SK-N-SH (cell line): ENCODE data around the gene MRTFB. TPM values are rescaled to one million over a fixed set of nuclear protein-coding genes. Genes with fewer than 3 reads are reported as not detected.

ENCODE experiments used
- CTCF ChIA-PET: fragments of 300-600, 350-600 bp; formaldehyde crosslinking; extraction: SDS; loops from one replicate; lab custom pipeline; 2021; lab: Yijun Ruan, JAX
- POLR2A ChIA-PET: fragments of 350-600 bp; sonication (Branson Sonifier 250); formaldehyde crosslinking; extraction: SDS; loops from one replicate; lab custom pipeline; 2020; ENCODE audit warnings: antibody characterized with exemption, inconsistent platforms; lab: Yijun Ruan, JAX
- DNase-seq: peaks from one replicate; pipeline ENCODE4 v3.0.0; 2012
- H2AFZ ChIP-seq: fragments of 200-600 bp; sonication (generic); 2 replicates; pipeline ENCODE4 v1.8.1; 2016; ENCODE audit warnings: antibody characterized with exemption, mild to moderate bottlenecking, low read depth
- H3F3A ChIP-seq: fragments of 200-600 bp; sonication (generic); replicated peaks from 2 replicates; pipeline ENCODE3; 2016; ENCODE audit warnings: antibody characterized with exemption, mild to moderate bottlenecking; ENCODE audit not compliant: insufficient read depth
- H3K27ac ChIP-seq, 2 experiments: fragments of 200-500 bp in 1 of 2; fragments of 200-600 bp in 1 of 2; sonication (Bioruptor generic) in 1 of 2; sonication (generic), shearing (Covaris generic) in 1 of 2; 2 replicates each; pipeline versions ENCODE4 v1.5.1 to v1.6.1; 2014 to 2016; ENCODE audit warnings: low read depth in 2 of 2, inconsistent platforms in 1 of 2, low read length in 1 of 2, mild to moderate bottlenecking in 1 of 2, mixed read lengths in 1 of 2
- H3K27me3 ChIP-seq: fragments of 200-600 bp; sonication (generic), shearing (Covaris generic); 2 replicates; pipeline ENCODE4 v1.6.1; 2016; ENCODE audit warnings: mixed run types; ENCODE audit not compliant: insufficient read depth
- H3K36me3 ChIP-seq, 2 experiments: fragments of 200-500 bp in 1 of 2; fragments of 200-600 bp in 1 of 2; sonication (Bioruptor generic) in 1 of 2; sonication (generic) in 1 of 2; replicated peaks in 1 of 2; 2 replicates each; pipeline versions ENCODE3 to v1.5.1; 2014 to 2016; ENCODE audit warnings: low read length in 1 of 2, mild to moderate bottlenecking in 1 of 2; ENCODE audit not compliant: insufficient read depth in 2 of 2, control insufficient read depth in 1 of 2
- H3K4me1 ChIP-seq, 2 experiments: fragments of 200-500 bp in 1 of 2; fragments of 200-600 bp in 1 of 2; sonication (Bioruptor generic) in 1 of 2; sonication (generic), shearing (Covaris generic) in 1 of 2; 2 replicates each; pipeline versions ENCODE4 v1.5.1 to v1.6.1; 2014 to 2016; ENCODE audit warnings: low read depth in 1 of 2, low read length in 1 of 2, mixed run types in 1 of 2; ENCODE audit not compliant: insufficient read depth in 2 of 2, control insufficient read depth in 1 of 2
- H3K4me2 ChIP-seq: fragments of 200-600 bp; sonication (generic), shearing (Covaris generic); 2 replicates; pipeline ENCODE4 v1.6.1; 2017; ENCODE audit warnings: mixed run types
- H3K4me3 ChIP-seq, 2 experiments: fragments of 200-500 bp in 1 of 2; fragments of 200-600 bp in 1 of 2; sonication (Bioruptor generic) in 1 of 2; sonication (generic), shearing (Covaris generic) in 1 of 2; 2 replicates each; pipeline versions ENCODE4 v1.5.1 to v1.8.1; 2014 to 2016; ENCODE audit warnings: low read depth in 2 of 2, inconsistent platforms in 1 of 2, low read length in 1 of 2, mild to moderate bottlenecking in 1 of 2, mixed read lengths in 1 of 2, moderate library complexity in 1 of 2
- H3K79me2 ChIP-seq: fragments of 200-600 bp; sonication (generic); 2 replicates; pipeline ENCODE4 v1.8.1; 2017; ENCODE audit warnings: mild to moderate bottlenecking; ENCODE audit not compliant: insufficient read depth
- H3K9ac ChIP-seq: fragments of 200-600 bp; sonication (generic); 2 replicates; pipeline ENCODE4 v1.6.1; 2017; ENCODE audit warnings: mixed run types
- H3K9me2 ChIP-seq: fragments of 200-600 bp; sonication (generic); 2 replicates; pipeline ENCODE4 v1.6.1; 2017; ENCODE audit warnings: mixed run types
- H3K9me3 ChIP-seq: fragments of 200-600 bp; sonication (generic); 2 replicates; pipeline ENCODE4 v1.6.1; 2017; ENCODE audit warnings: mixed run types, mild to moderate bottlenecking, moderate library complexity
- H4K20me1 ChIP-seq: fragments of 200-600 bp; sonication (generic); 2 replicates; pipeline ENCODE4 v1.6.1; 2017; ENCODE audit warnings: mild to moderate bottlenecking, mixed run types; ENCODE audit not compliant: insufficient read depth
- CTCF ChIP-seq: fragments of 200-600 bp; sonication (generic); IDR thresholded peaks from 2 replicates; pipeline ENCODE4 v1.6.1; 2017; ENCODE audit warnings: antibody characterized with exemption, mild to moderate bottlenecking, moderate library complexity
- ELF1 ChIP-seq: IDR thresholded peaks from 2 replicates; pipeline ENCODE4 v1.4.0; 2012
- EP300 ChIP-seq, 2 experiments: IDR thresholded peaks; 2 replicates each; pipeline versions ENCODE4 v1.4.0 to v1.6.1; 2012; ENCODE audit warnings: borderline replicate concordance in 1 of 2, low read depth in 1 of 2, low read length in 1 of 2
- FOSL2 ChIP-seq: IDR thresholded peaks from 2 replicates; pipeline ENCODE4 v1.4.0; 2012; ENCODE audit warnings: low read depth, mild to moderate bottlenecking, moderate library complexity, borderline replicate concordance
- FOXJ3 ChIP-seq: sonication (generic); formaldehyde crosslinking; IDR thresholded peaks from 2 replicates; pipeline ENCODE4 v1.5.1; 2020; ENCODE audit warnings: mild to moderate bottlenecking, missing genetic modification reagents
- FOXM1 ChIP-seq: IDR thresholded peaks from 2 replicates; pipeline ENCODE4 v1.4.0; 2012; ENCODE audit warnings: low read depth, mild to moderate bottlenecking
- GATA2 ChIP-seq: sonication (generic); formaldehyde crosslinking; IDR thresholded peaks from 2 replicates; pipeline ENCODE4 v1.5.0; 2020; ENCODE audit warnings: mild to moderate bottlenecking, missing genetic modification reagents
- IRF3 ChIP-seq: fragments of 150-350 bp; IDR thresholded peaks from 2 replicates; pipeline ENCODE4 v1.6.1; 2016; ENCODE audit warnings: mild to moderate bottlenecking, low read depth, low read length
- MXI1 ChIP-seq: IDR thresholded peaks from 2 replicates; pipeline ENCODE4 v1.6.1; 2012; ENCODE audit warnings: mild to moderate bottlenecking, low read depth, low read length, improper control_type of control experiment
- NFIC ChIP-seq: IDR thresholded peaks from 2 replicates; pipeline ENCODE4 v1.4.0; 2012; ENCODE audit warnings: borderline replicate concordance
- POLR2AphosphoS5 ChIP-seq: IDR thresholded peaks from 2 replicates; pipeline ENCODE4 v1.6.1; 2012; ENCODE audit warnings: low read depth, low read length
- RFX5 ChIP-seq: IDR thresholded peaks from 2 replicates; pipeline ENCODE4 v1.6.1; 2012; ENCODE audit warnings: mild to moderate bottlenecking, improper control_type of control experiment, low read length
- RXRA ChIP-seq: IDR thresholded peaks from 2 replicates; pipeline ENCODE4 v1.4.0; 2012; ENCODE audit warnings: low read depth, mild to moderate bottlenecking, borderline replicate concordance
- TCF12 ChIP-seq: IDR thresholded peaks from 2 replicates; pipeline ENCODE4 v1.4.0; 2012
- TEAD4 ChIP-seq: IDR thresholded peaks from 2 replicates; pipeline ENCODE4 v1.4.0; 2012; ENCODE audit warnings: mild to moderate bottlenecking, borderline replicate concordance; ENCODE audit not compliant: insufficient read depth
- WGBS: methylation state at CpG from one replicate; pipeline ENCODE4 v1.1.6; 2017; ENCODE audit warnings: low lambda C conversion rate; 5-methylcytosine and 5-hydroxymethylcytosine counted together
- polyA plus RNA-seq, 3 experiments: library from polyadenylated mRNA; depleted of rRNA; stranded (reverse); fragments of >200 nt; gene quantifications; 2 replicates each; pipeline ENCODE4 v1.2.3, GENCODE V29; 2012
- TF ChIP-seq, protein P1 (sequence below): fragments of 150-350 bp; IDR thresholded peaks from 2 replicates; pipeline ENCODE4 v1.6.1; 2017; ENCODE audit warnings: antibody characterized with exemption, low read length, low read depth, borderline replicate concordance
- TF ChIP-seq, protein P2 (sequence below): IDR thresholded peaks from 2 replicates; pipeline ENCODE4; 2012

Gene MRTFB
- polyA plus RNA-seq, 1 of the 3 experiments (the other 2 are of a cell fraction), result 3.3 TPM

DNA sequence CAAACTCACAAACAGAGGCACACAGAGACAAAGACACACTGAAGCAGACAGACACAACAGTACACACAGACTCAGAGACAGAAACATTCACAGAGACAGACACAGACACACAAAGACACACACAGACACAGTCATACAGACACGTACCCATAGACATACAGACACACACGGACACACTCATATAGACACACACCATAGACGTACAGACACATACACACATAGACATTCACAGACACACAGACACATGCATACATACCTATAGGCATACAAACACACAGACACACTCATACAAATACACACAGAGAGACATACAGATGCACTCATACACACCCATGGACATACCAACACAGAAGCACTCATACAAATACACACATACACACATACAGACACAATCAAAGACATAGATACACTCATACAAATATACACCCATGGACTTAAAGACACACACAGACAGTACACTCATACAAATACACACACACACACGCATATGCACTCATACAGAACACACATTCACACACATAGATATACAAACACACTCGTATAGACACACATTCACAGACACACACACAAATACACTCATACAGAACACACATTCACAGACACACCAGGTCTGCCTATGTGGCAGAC lies 19.9 kb upstream of the MRTFB start:
- WGBS, result 74% methylated on average over 5 of the region's 5 CpGs
- TF ChIP-seq EP300 (IDR thresholded peaks at IDR 0.05; ENCODE audit: borderline replicate concordance in 1 of 2, low read depth in 1 of 2, low read length in 1 of 2) (no peak), MXI1 (no peak), ELF1 (no peak), RFX5 (no peak), FOSL2 (no peak), CTCF (no peak), IRF3 (no peak), TEAD4 (no peak), POLR2AphosphoS5 (no peak), TCF12 (no peak)
- TF ChIP-seq, protein P1, sequence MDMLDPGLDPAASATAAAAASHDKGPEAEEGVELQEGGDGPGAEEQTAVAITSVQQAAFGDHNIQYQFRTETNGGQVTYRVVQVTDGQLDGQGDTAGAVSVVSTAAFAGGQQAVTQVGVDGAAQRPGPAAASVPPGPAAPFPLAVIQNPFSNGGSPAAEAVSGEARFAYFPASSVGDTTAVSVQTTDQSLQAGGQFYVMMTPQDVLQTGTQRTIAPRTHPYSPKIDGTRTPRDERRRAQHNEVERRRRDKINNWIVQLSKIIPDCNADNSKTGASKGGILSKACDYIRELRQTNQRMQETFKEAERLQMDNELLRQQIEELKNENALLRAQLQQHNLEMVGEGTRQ, result no peak
- DNase-seq, result no peak
- H2AFZ ChIP-seq, result no peak overlapping the region
- no peaks in the 10 kb centered on the region for H3K9me2 ChIP-seq
- H3K4me1 ChIP-seq, result no peaks in the 10 kb centered on the region
- H3F3A ChIP-seq, result no peaks in the 10 kb centered on the region
- H3K4me3 ChIP-seq, result no peak overlapping the region
- no peak overlapping the region for H3K4me2 ChIP-seq
- POLR2A ChIA-PET, result no interaction called here
- no peaks in the 10 kb centered on the region for H3K36me3 ChIP-seq
- H3K27me3 ChIP-seq, result no peaks in the 10 kb centered on the region
- no peaks in the 10 kb centered on the region for H3K9me3 ChIP-seq
- H4K20me1 ChIP-seq, result no peaks in the 10 kb centered on the region
- no peak overlapping the region for H3K27ac ChIP-seq
- no peak overlapping the region for H3K9ac ChIP-seq
- CTCF ChIA-PET, result no interaction called here
- no peaks in the 10 kb centered on the region for H3K79me2 ChIP-seq

- CTCF ChIA-PET, result interaction anchor here (0.6 to 1.2 kb wide), 2 partner anchors 10 to 133 kb away, joined by 3 to 4 read pairs; no protein-coding TSS in a partner anchor
These were observed 14.1 kb upstream of the MRTFB start for GRCh38 chr16:14056970-14057369.

More at GRCh38 chr16:14056970-14057369, 14.1 kb upstream of the MRTFB start:
- POLR2A ChIA-PET, result no interaction called here
- TF ChIP-seq IRF3, result no peak
- no peak for TF ChIP-seq NFIC
- TF ChIP-seq FOXJ3 (CRISPR knock-in tag), result no peak
- TF ChIP-seq FOXM1, result no peak
- no peak for TF ChIP-seq GATA2 (CRISPR knock-in tag)
- no peak for TF ChIP-seq FOSL2
- TF ChIP-seq RXRA, result no peak
- TF ChIP-seq, protein P2, sequence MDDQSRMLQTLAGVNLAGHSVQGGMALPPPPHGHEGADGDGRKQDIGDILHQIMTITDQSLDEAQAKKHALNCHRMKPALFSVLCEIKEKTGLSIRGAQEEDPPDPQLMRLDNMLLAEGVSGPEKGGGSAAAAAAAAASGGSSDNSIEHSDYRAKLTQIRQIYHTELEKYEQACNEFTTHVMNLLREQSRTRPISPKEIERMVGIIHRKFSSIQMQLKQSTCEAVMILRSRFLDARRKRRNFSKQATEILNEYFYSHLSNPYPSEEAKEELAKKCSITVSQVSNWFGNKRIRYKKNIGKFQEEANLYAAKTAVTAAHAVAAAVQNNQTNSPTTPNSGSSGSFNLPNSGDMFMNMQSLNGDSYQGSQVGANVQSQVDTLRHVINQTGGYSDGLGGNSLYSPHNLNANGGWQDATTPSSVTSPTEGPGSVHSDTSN, result no peak
- TF ChIP-seq, all 33 proteins: peak for 0
- no peak overlapping the region for H3K9ac ChIP-seq
- no peaks in the 10 kb centered on the region for H3K36me3 ChIP-seq
- H3K27ac ChIP-seq, result no peak overlapping the region
- H3K4me3 ChIP-seq, result no peak overlapping the region
- no peak overlapping the region for H3K4me2 ChIP-seq
- H3F3A ChIP-seq, result no peaks in the 10 kb centered on the region
- H3K79me2 ChIP-seq, result no peaks in the 10 kb centered on the region
- DNase-seq, result no peak
- 26% methylated on average over 5 of the region's 5 CpGs for WGBS
- no peaks in the 10 kb centered on the region for H3K9me2 ChIP-seq
- no peaks in the 10 kb centered on the region for H3K9me3 ChIP-seq
- no peaks in the 10 kb centered on the region for H4K20me1 ChIP-seq
- no peaks in the 10 kb centered on the region; the same call in 1 of the 2 replicates for H3K27me3 ChIP-seq
- no peak overlapping the region for H2AFZ ChIP-seq
- no peaks in the 10 kb centered on the region for H3K4me1 ChIP-seq
